Vagina (tissue), 2 donors: Measurements from ENCODE around the gene ISCU. TPM values are rescaled to one million over a fixed set of nuclear protein-coding genes. Genes with fewer than 3 reads are reported as not detected.
"Not testable (repeated sequence)": the region's sequence is repeated elsewhere in the genome, so short reads cannot be mapped to it uniquely, and the experiment has no call there.

Experiments
- DNase-seq, 2 donors: peaks; one replicate each; pipeline ENCODE4 v3.0.0-alpha.2; 2017; ENCODE audit errors: extremely low spot score in 2 of 2
- H3K27ac ChIP-seq: fragments of 200-600 bp; sonication (generic); one replicate; pipeline ENCODE4 v1.5.1; 2019
- H3K27me3 ChIP-seq: fragments of 200-600 bp; sonication (generic); one replicate; pipeline ENCODE4 v1.5.1; 2019
- H3K36me3 ChIP-seq, 2 donors: fragments of 200-600 bp; sonication (generic); one replicate each; pipeline ENCODE4 v1.5.1; 2017 to 2019
- H3K4me1 ChIP-seq: fragments of 200-600 bp; sonication (generic); one replicate; pipeline ENCODE4 v1.5.1; 2019
- H3K4me3 ChIP-seq, 2 donors: fragments of 200-600 bp; sonication (generic); 1 replicate in 1 of 2; 2 replicates in 1 of 2; pipeline ENCODE4 v1.5.1; 2016 to 2019
- H3K9me3 ChIP-seq: fragments of 200-600 bp; sonication (generic); one replicate; pipeline ENCODE4 v1.5.1; 2019
- CTCF ChIP-seq, 3 experiments: fragments of 450-650 bp in 2 of 3; fragments of 200-600 bp in 1 of 3; sonication (generic) in 1 of 3; IDR thresholded peaks; one replicate each; pipeline ENCODE4 v1.5.1; 2017 to 2019; ENCODE audit warnings: antibody characterized with exemption in 3 of 3, mild to moderate bottlenecking in 2 of 3, moderate library complexity in 2 of 3
- POLR2A ChIP-seq, 2 donors: fragments of 450-650 bp; IDR thresholded peaks; one replicate each; pipeline ENCODE4 v1.6.1; 2017; ENCODE audit warnings: antibody characterized with exemption in 2 of 2, mild to moderate bottlenecking in 2 of 2, moderate library complexity in 2 of 2
- POLR2AphosphoS5 ChIP-seq, 2 donors: sonication (generic); formaldehyde crosslinking; IDR thresholded peaks; one replicate each; pipeline ENCODE4 v1.9.0; 2017; ENCODE audit warnings: antibody characterized with exemption in 2 of 2, mild to moderate bottlenecking in 2 of 2, low read depth in 1 of 2; ENCODE audit not compliant: insufficient read depth in 1 of 2
- intact Hi-C: fragments of 100-400 bp; cut with DNase I; formaldehyde crosslinking; loops from one replicate; pipeline ENCODE4 v1.15.1; 2023
- total RNA-seq: library from RNA; depleted of rRNA; stranded (reverse); fragments of >200 nt; gene quantifications from one replicate; pipeline ENCODE4 v1.2.3, GENCODE V29; 2016

Gene ISCU
- total RNA-seq, 1 donor from 2014 or later: 167 TPM

- Histone ChIP-seq H3K4me3 (no peak overlapping the region), H3K4me1 (peaks cover 10% of the 10 kb centered on the region), H3K27ac (no peak overlapping the region), H3K9me3 (no peaks in the 10 kb centered on the region), H3K27me3 (no peaks in the 10 kb centered on the region), H3K36me3 (no peaks in the 10 kb centered on the region)
- DNase-seq: no peak
- intact Hi-C loops: no loop called here
- TF ChIP-seq POLR2AphosphoS5 (IDR thresholded peaks at IDR 0.05; ENCODE audit: insufficient read depth in 1 of 2, low read depth in 1 of 2): no peak
- TF ChIP-seq CTCF (IDR thresholded peaks at IDR 0.05): no peak
- no peak for TF ChIP-seq POLR2A (IDR thresholded peaks at IDR 0.05)
Observed at GRCh38 chr12:108615918-108616317, 53.5 kb downstream of the ISCU start.

GRCh38 chr12:108616359-108616758, 54.0 kb downstream of the ISCU start:
- intact Hi-C loops: no loop called here
- H3K4me1 ChIP-seq: peaks cover 10% of the 10 kb centered on the region
- H3K27me3 ChIP-seq: no peaks in the 10 kb centered on the region
- H3K4me3 ChIP-seq: no peak overlapping the region
- H3K36me3 ChIP-seq: no peaks in the 10 kb centered on the region
- TF ChIP-seq CTCF (IDR thresholded peaks at IDR 0.05) (no peak), POLR2A (IDR thresholded peaks at IDR 0.05) (no peak), POLR2AphosphoS5 (IDR thresholded peaks at IDR 0.05; ENCODE audit: insufficient read depth in 1 of 2, low read depth in 1 of 2) (no peak)
- DNase-seq: no peak
- H3K9me3 ChIP-seq: no peaks in the 10 kb centered on the region
- no peak overlapping the region for H3K27ac ChIP-seq

GRCh38 chr12:108616941-108617858, 54.8 kb downstream of the ISCU start:
- no peak overlapping the region for H3K27ac ChIP-seq
- intact Hi-C loops: no loop called here
- no peaks in the 10 kb centered on the region for H3K27me3 ChIP-seq
- no peaks in the 10 kb centered on the region for H3K36me3 ChIP-seq
- no peaks in the 10 kb centered on the region for H3K9me3 ChIP-seq
- H3K4me1 ChIP-seq: peaks cover 10% of the 10 kb centered on the region
- DNase-seq: no peak
- H3K4me3 ChIP-seq: no peak overlapping the region
- TF ChIP-seq POLR2AphosphoS5 (IDR thresholded peaks at IDR 0.05; ENCODE audit: insufficient read depth in 1 of 2, low read depth in 1 of 2): no peak

- Histone ChIP-seq H3K9me3 (no peaks in the 10 kb centered on the region), H3K36me3 (no peaks in the 10 kb centered on the region), H3K4me1 (peaks cover 10% of the 10 kb centered on the region), H3K4me3 (no peak overlapping the region), H3K27ac (no peak overlapping the region), H3K27me3 (no peaks in the 10 kb centered on the region)
- intact Hi-C loops: loop anchor here (2.0 kb wide), 1 partner anchor 56 kb away; the partner anchor contains the start of gene ISCU
- peak; percentile 95 to 98 (median 96) for TF ChIP-seq CTCF (IDR thresholded peaks at IDR 0.05)
- TF ChIP-seq POLR2A (IDR thresholded peaks at IDR 0.05): no peak
- peak; percentile 44 to 52 for TF ChIP-seq POLR2AphosphoS5 (IDR thresholded peaks at IDR 0.05; ENCODE audit: insufficient read depth in 1 of 2, low read depth in 1 of 2)
- DNase-seq: no peak
Observed at GRCh38 chr12:108618079-108618952, 55.9 kb downstream of the ISCU start.

- not testable (repeated sequence) for H3K4me1 ChIP-seq, DNase-seq, H3K27me3 ChIP-seq, H3K36me3 ChIP-seq, H3K27ac ChIP-seq, H3K9me3 ChIP-seq, H3K4me3 ChIP-seq
- intact Hi-C loops: loop anchor here (2.0 kb wide), 1 partner anchor 56 kb away; the partner anchor contains the start of gene ISCU
Observed at GRCh38 chr12:108618953-108619274, 56.5 kb downstream of the ISCU start.

Other genes with a start within 250 kb of the ISCU start
- gene CMKLR1, start 223.3 kb upstream of the ISCU start, total RNA-seq: 10.1 TPM
- 6.9 TPM for gene FICD, start 47.3 kb upstream of the ISCU start, total RNA-seq
- 44.2 TPM for gene SART3, start 1.4 kb upstream of the ISCU start, total RNA-seq
- gene TMEM119, start 35.5 kb downstream of the ISCU start, total RNA-seq: 34.6 TPM
- gene SELPLG, start 71.3 kb downstream of the ISCU start, total RNA-seq: 14.2 TPM
- gene CORO1C, start 168.9 kb downstream of the ISCU start, total RNA-seq: 189 TPM